ENCODE results near the gene SLC2A13.
"Not testable (repeated sequence)": the region's sequence is repeated elsewhere in the genome, so short reads cannot be mapped to it uniquely, and the experiment has no call there.

SLC2A13 gene

GRCh38 chr12:40093512-40093911 is 12.4 kb downstream of the SLC2A13 start:
- H3K27me3 Mint-ChIP-seq: no peaks in the 10 kb centered on the region
- no peaks in the 10 kb centered on the region for H3K9me3 Mint-ChIP-seq
- no peak for DNase-seq
- no peaks in the 10 kb centered on the region for H3K36me3 Mint-ChIP-seq
- CTCF ChIA-PET: no interaction called here
- no peaks in the 10 kb centered on the region for H3K4me1 Mint-ChIP-seq
- no peak overlapping the region for H3K27ac Mint-ChIP-seq
- H3K4me3 Mint-ChIP-seq: no peak overlapping the region

DNA sequence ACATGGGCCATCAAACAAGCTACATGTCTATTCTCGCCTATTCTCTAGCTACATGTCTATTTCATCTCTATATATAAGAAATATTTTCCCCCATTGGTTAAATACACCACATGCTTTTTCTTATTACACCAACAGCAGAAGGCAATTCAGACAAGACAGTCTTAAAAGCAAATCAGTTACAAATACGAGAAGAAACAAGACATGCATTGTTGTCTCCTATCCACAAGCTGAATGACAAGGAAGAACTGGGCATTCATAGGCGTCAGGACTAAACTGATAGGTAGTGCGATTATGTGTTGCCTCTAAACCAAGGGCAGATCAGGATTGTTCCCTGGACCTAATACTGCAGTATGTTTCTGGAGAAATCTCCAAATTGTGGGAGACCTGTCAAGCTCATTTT is 19.4 kb downstream of the SLC2A13 start:
- Mint-ChIP-seq H3K4me3 (no peak overlapping the region), H3K27me3 (no peaks in the 10 kb centered on the region), H3K9me3 (no peaks in the 10 kb centered on the region), H3K36me3 (no peaks in the 10 kb centered on the region), H3K27ac (no peak overlapping the region), H3K4me1 (no peaks in the 10 kb centered on the region)
- CTCF ChIA-PET: no interaction called here
- no peak for DNase-seq

DNA sequence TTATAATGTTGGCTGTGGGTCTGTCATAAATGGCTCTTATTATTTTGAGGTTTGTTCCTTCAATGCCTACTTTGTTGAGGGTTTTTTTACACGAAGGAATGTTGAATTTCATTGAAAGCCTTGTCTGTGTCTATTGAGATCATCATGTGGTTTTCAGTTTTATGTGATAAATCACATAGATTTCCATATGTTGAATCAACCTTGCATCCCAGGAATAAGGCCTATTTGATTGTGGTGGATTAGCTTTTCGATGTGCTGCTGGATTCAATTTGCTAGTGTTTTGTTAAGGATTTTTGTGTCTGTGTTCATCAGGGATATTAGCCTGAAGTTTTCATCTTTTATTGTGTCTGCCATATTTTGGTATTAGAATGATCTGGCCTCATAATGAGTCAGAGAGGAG is 27.6 kb downstream of the SLC2A13 start:
- Mint-ChIP-seq H3K27me3 (no peaks in the 10 kb centered on the region), H3K4me3 (no peak overlapping the region), H3K36me3 (no peaks in the 10 kb centered on the region), H3K9me3 (peaks cover 3% of the 10 kb centered on the region), H3K4me1 (no peaks in the 10 kb centered on the region), H3K27ac (no peak overlapping the region)
- DNase-seq: no peak
- CTCF ChIA-PET: no interaction called here

DNA sequence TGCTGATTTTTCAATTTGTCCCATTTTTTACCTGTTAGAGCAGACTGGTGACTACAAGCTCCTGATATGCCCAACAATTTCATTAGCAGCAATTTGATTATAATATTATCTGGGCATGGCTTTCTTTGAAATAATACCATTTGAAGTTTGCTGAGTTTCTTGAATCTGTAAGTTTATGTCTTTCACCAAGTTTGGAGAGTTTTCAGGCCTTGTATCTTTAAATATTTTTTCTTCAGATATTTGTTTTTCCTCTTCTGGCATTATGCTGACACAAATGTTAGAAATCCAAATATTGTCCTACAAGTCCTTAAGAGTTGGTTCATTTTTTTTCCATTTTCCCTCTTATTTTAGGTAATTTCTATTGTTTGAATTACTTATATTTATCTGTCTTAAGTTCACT is 30.4 kb downstream of the SLC2A13 start:
- H3K27ac Mint-ChIP-seq: no peak overlapping the region
- H3K36me3 Mint-ChIP-seq: no peaks in the 10 kb centered on the region
- no peaks in the 10 kb centered on the region for H3K4me1 Mint-ChIP-seq
- H3K27me3 Mint-ChIP-seq: no peaks in the 10 kb centered on the region
- H3K4me3 Mint-ChIP-seq: no peak overlapping the region
- no peaks in the 10 kb centered on the region for H3K9me3 Mint-ChIP-seq
- CTCF ChIA-PET: interaction anchor here (0.5 kb wide), 1 partner anchor 264 kb away, joined by 3 read pairs; no protein-coding TSS in a partner anchor
- no peak for DNase-seq

- Mint-ChIP-seq H3K4me3 (no peak overlapping the region), H3K27me3 (no peaks in the 10 kb centered on the region), H3K36me3 (no peaks in the 10 kb centered on the region), H3K27ac (no peak overlapping the region), H3K9me3 (no peaks in the 10 kb centered on the region), H3K4me1 (no peaks in the 10 kb centered on the region)
- no peak for DNase-seq
- CTCF ChIA-PET: no interaction called here
Measured at GRCh38 chr12:40068416-40068815, 37.5 kb downstream of the SLC2A13 start.

- Mint-ChIP-seq H3K36me3 (no peaks in the 10 kb centered on the region), H3K4me3 (no peak overlapping the region), H3K9me3 (no peaks in the 10 kb centered on the region), H3K27ac (no peak overlapping the region), H3K4me1 (no peaks in the 10 kb centered on the region), H3K27me3 (no peaks in the 10 kb centered on the region)
- CTCF ChIA-PET: interaction anchor here (0.8 to 1.1 kb wide), 2 partner anchors 32 to 42 kb away, joined by 3 read pairs; no protein-coding TSS in a partner anchor
- no peak for DNase-seq
Measured at GRCh38 chr12:40065636-40066035, 40.2 kb downstream of the SLC2A13 start.

DNA sequence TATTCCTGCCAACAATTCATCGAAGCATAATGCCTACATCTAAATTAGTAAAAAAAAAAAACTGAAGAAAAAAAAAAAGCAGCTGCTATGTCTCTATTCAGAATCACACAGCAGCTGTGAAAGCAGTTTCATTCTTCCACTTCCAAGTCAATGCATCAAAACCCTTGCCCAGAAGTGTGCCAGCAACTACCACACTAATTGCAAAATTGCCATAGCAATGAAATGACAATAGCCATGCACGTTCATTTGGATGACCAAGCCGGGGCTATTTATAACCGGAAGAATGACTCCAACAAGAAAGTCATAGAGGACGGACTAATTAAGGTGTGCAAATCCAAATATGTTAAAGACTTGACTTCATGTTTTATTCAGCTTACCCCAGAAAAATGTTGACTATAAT is 42.5 kb downstream of the SLC2A13 start:
- CTCF ChIA-PET: no interaction called here
- Mint-ChIP-seq H3K4me3 (no peak overlapping the region), H3K4me1 (no peaks in the 10 kb centered on the region), H3K9me3 (no peaks in the 10 kb centered on the region), H3K27me3 (no peaks in the 10 kb centered on the region), H3K27ac (no peak overlapping the region), H3K36me3 (no peaks in the 10 kb centered on the region)
- DNase-seq: no peak

DNA sequence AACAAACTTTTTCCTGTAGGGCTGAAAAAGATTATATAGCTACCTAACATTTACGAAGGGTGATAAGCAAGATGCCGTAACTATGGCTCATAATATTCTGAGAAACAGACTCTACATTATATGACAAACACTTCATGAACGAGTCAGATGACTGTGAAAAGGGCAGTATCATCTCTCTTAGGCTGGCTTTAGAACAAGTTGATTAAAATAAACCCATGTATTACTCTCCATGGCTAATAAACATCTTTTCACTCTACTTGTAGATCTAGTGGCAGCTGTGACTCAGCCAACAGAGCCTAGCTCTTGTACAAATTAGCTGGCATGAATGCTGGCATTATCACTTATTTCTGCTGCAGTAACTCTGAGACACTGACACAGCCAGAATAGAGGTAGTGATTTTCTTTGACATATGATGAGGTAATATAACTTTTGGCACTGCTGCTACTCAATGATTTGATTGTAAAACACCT is 47.1 kb downstream of the SLC2A13 start:
- Mint-ChIP-seq H3K27ac (no peak overlapping the region), H3K9me3 (no peaks in the 10 kb centered on the region), H3K27me3 (no peaks in the 10 kb centered on the region), H3K36me3 (no peaks in the 10 kb centered on the region), H3K4me1 (no peaks in the 10 kb centered on the region), H3K4me3 (no peak overlapping the region)
- DNase-seq: no peak
- CTCF ChIA-PET: interaction anchor here (0.5 to 0.6 kb wide), 2 partner anchors 49 kb away, joined by 3 to 4 read pairs; no protein-coding TSS in a partner anchor

GRCh38 chr12:40056373-40056772 is 49.5 kb downstream of the SLC2A13 start:
- no peak overlapping the region for H3K27ac Mint-ChIP-seq
- DNase-seq: no peak
- no peaks in the 10 kb centered on the region for H3K27me3 Mint-ChIP-seq
- no peaks in the 10 kb centered on the region for H3K4me1 Mint-ChIP-seq
- H3K4me3 Mint-ChIP-seq: no peak overlapping the region
- H3K36me3 Mint-ChIP-seq: no peaks in the 10 kb centered on the region
- no peaks in the 10 kb centered on the region for H3K9me3 Mint-ChIP-seq
- CTCF ChIA-PET: interaction anchor here (1.6 kb wide), 1 partner anchor 45 kb away, joined by 7 read pairs; no protein-coding TSS in a partner anchor

DNA sequence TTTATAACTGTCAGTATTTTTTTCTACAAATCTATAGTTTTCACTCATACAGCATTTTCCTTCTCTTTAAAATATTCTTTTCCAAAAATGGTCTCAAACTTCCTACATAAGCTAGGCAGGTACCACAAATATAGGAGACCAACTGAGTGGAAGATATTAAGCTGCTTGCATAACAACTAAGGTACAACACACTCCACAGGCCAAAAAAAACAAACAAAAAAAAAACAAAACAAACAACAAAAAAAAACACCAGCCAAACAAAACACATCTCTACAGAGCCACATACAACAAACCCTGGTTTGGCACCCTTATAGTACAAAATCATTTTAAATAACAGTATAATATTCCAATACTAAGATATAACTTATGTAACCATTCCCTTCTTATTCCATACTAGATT is 50.1 kb downstream of the SLC2A13 start:
- Mint-ChIP-seq H3K27me3 (no peaks in the 10 kb centered on the region), H3K4me1 (no peaks in the 10 kb centered on the region), H3K9me3 (no peaks in the 10 kb centered on the region), H3K4me3 (no peak overlapping the region), H3K27ac (no peak overlapping the region), H3K36me3 (no peaks in the 10 kb centered on the region)
- no peak for DNase-seq
- CTCF ChIA-PET: no interaction called here

DNA sequence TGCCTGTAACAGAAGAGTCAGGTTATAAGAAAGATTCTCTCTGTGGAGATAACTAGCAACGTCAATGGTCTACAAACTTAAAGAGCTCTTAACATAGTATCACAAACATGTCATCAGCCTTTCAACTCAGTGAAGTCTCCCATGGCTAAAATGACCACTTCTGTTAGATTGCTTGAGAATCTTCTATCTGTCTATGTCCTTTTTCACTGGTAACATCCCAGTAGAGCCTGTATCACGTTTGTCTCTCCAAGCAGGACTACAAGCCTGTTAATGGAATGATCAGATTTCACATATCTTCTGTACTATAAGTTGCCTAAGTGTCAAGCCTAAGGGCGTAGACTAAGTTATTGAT is 50.7 kb downstream of the SLC2A13 start:
- H3K4me1 Mint-ChIP-seq: no peaks in the 10 kb centered on the region
- no peak overlapping the region for H3K27ac Mint-ChIP-seq
- no peaks in the 10 kb centered on the region for H3K36me3 Mint-ChIP-seq
- no peaks in the 10 kb centered on the region for H3K27me3 Mint-ChIP-seq
- no peaks in the 10 kb centered on the region for H3K9me3 Mint-ChIP-seq
- H3K4me3 Mint-ChIP-seq: no peak overlapping the region
- CTCF ChIA-PET: interaction anchor here (1.3 kb wide), 1 partner anchor 64 kb away, joined by 3 read pairs; no protein-coding TSS in a partner anchor
- no peak for DNase-seq

GRCh38 chr12:40054555-40055227 is 51.2 kb downstream of the SLC2A13 start:
- CTCF ChIA-PET: interaction anchor here (1.1 to 1.3 kb wide), 2 partner anchors 12 to 64 kb away, joined by 3 read pairs; no protein-coding TSS in a partner anchor
- H3K4me3 Mint-ChIP-seq: no peak overlapping the region
- H3K27ac Mint-ChIP-seq: no peak overlapping the region
- no peaks in the 10 kb centered on the region for H3K36me3 Mint-ChIP-seq
- no peak for DNase-seq
- no peaks in the 10 kb centered on the region for H3K4me1 Mint-ChIP-seq
- H3K9me3 Mint-ChIP-seq: no peaks in the 10 kb centered on the region
- H3K27me3 Mint-ChIP-seq: no peaks in the 10 kb centered on the region

GRCh38 chr12:40049268-40049667 is 56.6 kb downstream of the SLC2A13 start:
- Mint-ChIP-seq H3K4me3 (no peak overlapping the region), H3K27me3 (no peaks in the 10 kb centered on the region), H3K27ac (no peak overlapping the region), H3K9me3 (no peaks in the 10 kb centered on the region), H3K4me1 (no peaks in the 10 kb centered on the region), H3K36me3 (no peaks in the 10 kb centered on the region)
- CTCF ChIA-PET: interaction anchor here (0.7 kb wide), 1 partner anchor 58 kb away, joined by 5 read pairs; no protein-coding TSS in a partner anchor
- DNase-seq: no peak

GRCh38 chr12:40047002-40047401 is 58.9 kb downstream of the SLC2A13 start:
- DNase-seq, H3K4me1 Mint-ChIP-seq, H3K36me3 Mint-ChIP-seq, H3K27me3 Mint-ChIP-seq, H3K27ac Mint-ChIP-seq, H3K9me3 Mint-ChIP-seq, H3K4me3 Mint-ChIP-seq: not testable (repeated sequence)
- CTCF ChIA-PET: interaction anchor here (1.5 kb wide), 1 partner anchor 36 kb away, joined by 3 read pairs; no protein-coding TSS in a partner anchor

GRCh38 chr12:40045656-40046055 is 60.2 kb downstream of the SLC2A13 start:
- Mint-ChIP-seq H3K9me3 (no peaks in the 10 kb centered on the region), H3K4me1 (no peaks in the 10 kb centered on the region), H3K27me3 (no peaks in the 10 kb centered on the region), H3K36me3 (no peaks in the 10 kb centered on the region), H3K4me3 (no peak overlapping the region), H3K27ac (no peak overlapping the region)
- no peak for DNase-seq
- CTCF ChIA-PET: no interaction called here
